Fibroblast of the aortic adventitia (primary cell): ENCODE results near the gene MCC. TPM values are rescaled to one million over a fixed set of nuclear protein-coding genes. Genes with fewer than 3 reads are reported as not detected.

Source experiments
- DNase-seq: peaks from one replicate; pipeline ENCODE4 v3.0.0-alpha.2; 2010; ENCODE audit warnings: low read depth
- H3K4me3 ChIP-seq: 2 replicates; pipeline ENCODE4 v1.5.1; 2011; ENCODE audit warnings: low read depth, mild to moderate bottlenecking, control low read depth, low read length, moderate library complexity
- total RNA-seq: library from RNA; depleted of rRNA; stranded (reverse); fragments of >200 nt; gene quantifications from 2 replicates; pipeline ENCODE4 v1.2.3, GENCODE V29; 2012; ENCODE audit warnings: low replicate concordance
- TF ChIP-seq, protein P1 (sequence below): IDR thresholded peaks from 2 replicates; pipeline ENCODE4 v1.5.1; 2011; ENCODE audit warnings: mild to moderate bottlenecking, low read length, control low read depth, inconsistent platforms; ENCODE audit not compliant: insufficient read depth

The MCC gene
- total RNA-seq, 1 donor = 62.4 TPM

DNA sequence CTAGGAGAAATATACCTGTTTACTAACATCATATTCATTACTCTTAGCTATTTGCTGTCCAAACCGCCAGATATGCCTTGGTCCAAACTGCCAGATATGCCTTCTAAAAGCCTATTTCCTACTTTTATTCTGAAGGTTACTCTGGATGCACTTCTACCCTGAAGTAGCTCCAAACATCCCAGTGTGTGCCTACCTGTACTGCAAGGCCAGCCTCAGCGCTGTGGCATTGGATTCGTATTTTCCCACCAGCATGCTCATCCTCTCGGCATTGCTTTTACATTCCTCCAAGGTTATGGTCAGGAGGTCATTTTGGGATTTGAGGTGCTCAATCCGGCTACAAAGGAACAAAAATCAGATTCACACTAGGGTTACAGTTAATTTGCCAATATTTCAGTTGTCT, 417.4 kb downstream of the MCC start:
- H3K4me3 ChIP-seq = no peak overlapping the region
- TF ChIP-seq, protein P1, sequence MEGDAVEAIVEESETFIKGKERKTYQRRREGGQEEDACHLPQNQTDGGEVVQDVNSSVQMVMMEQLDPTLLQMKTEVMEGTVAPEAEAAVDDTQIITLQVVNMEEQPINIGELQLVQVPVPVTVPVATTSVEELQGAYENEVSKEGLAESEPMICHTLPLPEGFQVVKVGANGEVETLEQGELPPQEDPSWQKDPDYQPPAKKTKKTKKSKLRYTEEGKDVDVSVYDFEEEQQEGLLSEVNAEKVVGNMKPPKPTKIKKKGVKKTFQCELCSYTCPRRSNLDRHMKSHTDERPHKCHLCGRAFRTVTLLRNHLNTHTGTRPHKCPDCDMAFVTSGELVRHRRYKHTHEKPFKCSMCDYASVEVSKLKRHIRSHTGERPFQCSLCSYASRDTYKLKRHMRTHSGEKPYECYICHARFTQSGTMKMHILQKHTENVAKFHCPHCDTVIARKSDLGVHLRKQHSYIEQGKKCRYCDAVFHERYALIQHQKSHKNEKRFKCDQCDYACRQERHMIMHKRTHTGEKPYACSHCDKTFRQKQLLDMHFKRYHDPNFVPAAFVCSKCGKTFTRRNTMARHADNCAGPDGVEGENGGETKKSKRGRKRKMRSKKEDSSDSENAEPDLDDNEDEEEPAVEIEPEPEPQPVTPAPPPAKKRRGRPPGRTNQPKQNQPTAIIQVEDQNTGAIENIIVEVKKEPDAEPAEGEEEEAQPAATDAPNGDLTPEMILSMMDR = no peak
- no peak for DNase-seq

DNA sequence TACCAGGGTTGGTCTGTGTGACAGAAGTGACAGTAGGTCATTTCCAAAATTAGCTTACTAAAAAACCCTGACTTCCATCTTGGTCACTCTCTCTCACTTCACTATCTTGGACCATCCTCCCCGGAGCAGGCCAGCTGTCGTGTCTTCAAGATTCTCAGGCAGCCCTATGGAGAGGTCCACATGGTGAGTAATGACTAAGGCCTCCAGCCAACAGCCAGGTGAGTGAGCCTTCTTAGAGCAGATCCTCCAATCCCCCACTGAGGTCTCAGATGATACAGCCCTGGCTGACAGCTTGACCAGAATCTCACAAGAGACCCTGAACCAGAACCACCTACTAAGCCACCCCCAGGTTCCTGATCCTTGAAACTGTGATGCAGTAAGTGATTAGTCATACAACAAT, 419.7 kb downstream of the MCC start:
- TF ChIP-seq, protein P1 = no peak
- no peak overlapping the region for H3K4me3 ChIP-seq
- peak; percentile 54 for DNase-seq

DNA sequence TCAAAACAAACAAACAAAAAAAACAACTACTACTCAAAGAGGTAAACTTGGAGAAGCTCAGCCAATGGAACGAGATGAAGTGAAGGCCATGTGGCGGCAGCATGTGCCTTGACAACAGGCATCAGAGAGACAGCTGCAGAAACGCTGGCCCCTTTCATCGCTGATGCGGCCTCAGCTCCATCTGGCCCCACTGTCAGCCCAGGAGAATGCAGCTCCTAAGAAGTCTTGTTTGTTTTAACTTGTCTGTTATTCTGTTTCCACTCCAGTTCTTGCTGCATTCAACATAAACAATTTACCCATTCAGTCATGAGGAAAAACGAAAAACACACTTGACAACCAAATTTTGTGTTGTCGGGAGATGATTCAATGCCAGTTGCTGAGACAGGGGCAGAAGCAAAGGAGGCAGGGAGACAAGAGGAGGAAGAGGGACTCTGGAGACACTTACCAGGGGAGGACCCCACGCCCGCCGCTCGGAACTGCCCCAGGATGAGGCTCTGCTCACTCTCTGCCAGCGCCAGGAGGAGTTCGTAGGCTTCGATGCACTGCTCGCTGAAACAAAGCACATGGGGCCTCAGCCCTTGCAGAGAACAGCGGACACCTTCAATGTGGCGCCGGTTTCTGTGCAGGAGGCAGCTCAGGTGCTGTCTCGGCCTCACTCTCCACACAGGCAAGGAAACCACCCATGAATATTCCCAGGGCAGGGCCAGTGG, 420.5 kb downstream of the MCC start:
- TF ChIP-seq, protein P1 = no peak
- DNase-seq = no peak
- H3K4me3 ChIP-seq = no peak overlapping the region

GRCh38 chr5:113065626-113066025, 422.6 kb downstream of the MCC start:
- DNase-seq = no peak
- H3K4me3 ChIP-seq = no peak overlapping the region
- TF ChIP-seq, protein P1 = no peak

DNA sequence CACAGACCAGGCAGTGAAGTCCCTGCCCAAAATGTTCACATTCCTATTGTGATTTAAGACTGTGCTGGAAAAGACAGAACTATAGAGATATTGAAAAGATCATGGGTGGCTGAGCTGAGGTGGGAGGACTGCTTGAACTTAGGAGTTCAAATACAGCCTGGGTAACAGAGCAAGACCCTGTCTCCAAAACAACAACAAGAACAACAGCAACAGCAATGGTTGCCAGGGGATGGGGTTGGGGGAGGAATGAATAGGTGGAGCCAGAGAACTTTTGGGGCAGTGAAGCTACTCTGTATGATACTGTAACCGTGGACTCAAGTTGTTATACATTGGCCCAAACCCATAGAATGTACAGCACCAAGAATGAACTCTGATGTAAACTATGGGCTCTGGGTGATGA, 423.4 kb downstream of the MCC start:
- TF ChIP-seq, protein P1 = no peak
- DNase-seq = no peak
- H3K4me3 ChIP-seq = no peak overlapping the region

DNA sequence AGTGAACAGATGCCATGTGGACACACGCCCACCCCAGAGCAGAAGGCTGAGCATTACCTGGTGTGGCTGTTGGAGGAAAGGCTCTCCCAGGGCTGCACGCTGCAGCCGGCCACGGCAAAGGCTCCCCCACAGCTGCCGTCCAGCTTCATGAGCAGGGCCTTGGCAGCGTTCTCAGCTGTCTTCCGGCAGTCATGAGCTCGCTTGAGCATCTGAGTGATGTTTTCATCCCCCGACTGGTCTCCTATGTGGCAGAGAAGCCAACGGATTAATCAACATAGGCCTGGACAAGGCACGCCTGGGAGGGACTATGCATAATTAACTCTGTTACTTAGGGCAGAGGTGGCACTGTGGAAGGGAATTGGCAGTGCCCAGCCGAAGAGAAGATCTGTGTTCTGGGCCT, 424.3 kb downstream of the MCC start:
- DNase-seq = no peak
- TF ChIP-seq, protein P1 = no peak
- H3K4me3 ChIP-seq = no peak overlapping the region

DNA sequence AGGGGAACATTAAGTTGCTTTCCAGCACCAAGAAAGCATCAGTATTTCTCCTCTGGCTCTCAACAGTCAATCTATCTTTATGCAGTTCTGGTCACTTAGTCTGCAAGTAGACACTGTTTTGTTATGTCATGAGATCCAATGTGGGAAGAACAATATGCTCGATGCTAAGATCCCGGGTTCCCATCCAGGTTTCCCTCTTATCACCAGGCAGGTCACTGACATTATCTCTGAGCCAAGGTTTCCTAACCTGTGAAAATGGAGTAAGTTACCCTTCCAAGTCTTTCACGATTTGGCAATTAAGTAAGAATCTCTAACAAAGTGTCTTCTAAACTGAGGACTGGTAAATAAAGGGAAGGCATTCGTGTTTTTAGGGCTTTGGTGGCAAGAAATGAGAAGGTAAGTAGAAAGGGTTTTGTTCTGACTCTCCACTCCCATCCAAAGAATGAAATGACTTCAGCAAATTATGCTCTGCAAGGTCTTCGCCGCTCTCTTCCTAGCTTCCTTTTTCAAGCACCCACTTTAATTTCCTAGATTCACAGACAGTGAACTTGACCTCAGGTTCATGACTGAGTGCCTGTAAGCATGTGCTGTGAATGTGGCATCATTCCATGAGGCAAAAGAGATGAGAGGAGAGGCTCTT, 425.3 kb downstream of the MCC start:
- TF ChIP-seq, protein P1 = no peak
- H3K4me3 ChIP-seq = no peak overlapping the region
- no peak for DNase-seq
